Measurements from ENCODE around the gene RBPJL.

- TF ChIP-seq POLR2A (IDR thresholded peaks at IDR 0.05) (no peak), CTCF (IDR thresholded peaks at IDR 0.05) (no peak)
These were observed 9.8 kb downstream of the RBPJL start for GRCh38 chr20:45316150-45317080.
